OCI-LY1 (cell line): Measurements from ENCODE around the gene FOXD4L3.
"Not testable (repeated sequence)": the region's sequence is repeated elsewhere in the genome, so short reads cannot be mapped to it uniquely, and the experiment has no call there.

Source experiments
- H2AFZ ChIP-seq: fragments of 200-600 bp; sonication (generic), shearing (Covaris generic); 2 replicates; pipeline ENCODE4 v1.6.0; 2014; ENCODE audit warnings: antibody characterized with exemption, mild to moderate bottlenecking, low read length
- H3F3A ChIP-seq: fragments of 200-600 bp; sonication (generic), shearing (Covaris generic); 2 replicates; pipeline ENCODE4 v1.6.0; 2014; ENCODE audit warnings: mild to moderate bottlenecking, antibody characterized with exemption, low read length, moderate library complexity; ENCODE audit not compliant: insufficient read depth
- H3K27ac ChIP-seq: fragments of 200-600 bp; sonication (generic); 2 replicates; pipeline ENCODE4 v1.5.1; 2014; ENCODE audit warnings: low read length, mixed run types, mild to moderate bottlenecking, low read depth; ENCODE audit not compliant: poor library complexity, severe bottlenecking
- H3K27me3 ChIP-seq: fragments of 200-600 bp; sonication (generic); 2 replicates; pipeline ENCODE4 v1.6.0; 2014; ENCODE audit warnings: antibody characterized with exemption, mild to moderate bottlenecking, low read length, moderate library complexity; ENCODE audit not compliant: insufficient read depth
- H3K36me3 ChIP-seq: fragments of 200-600 bp; sonication (generic); 2 replicates; pipeline ENCODE4 v1.6.1; 2014; ENCODE audit warnings: mild to moderate bottlenecking, antibody characterized with exemption, low read length, moderate library complexity, mixed read lengths; ENCODE audit not compliant: insufficient read depth
- H3K4me1 ChIP-seq: fragments of 200-600 bp; sonication (generic); 2 replicates; pipeline ENCODE4 v1.5.1; 2014; ENCODE audit warnings: mild to moderate bottlenecking, low read length, moderate library complexity; ENCODE audit not compliant: insufficient read depth, severe bottlenecking
- H3K4me2 ChIP-seq: fragments of 200-600 bp; sonication (generic), shearing (Covaris generic); 2 replicates; pipeline ENCODE4 v1.6.1; 2014; ENCODE audit warnings: low read length
- H3K4me3 ChIP-seq: fragments of 200-600 bp; sonication (generic); 2 replicates; pipeline ENCODE4 v1.5.1; 2014; ENCODE audit warnings: low read length, low read depth, mild to moderate bottlenecking, mixed read lengths; ENCODE audit not compliant: poor library complexity, severe bottlenecking
- H3K79me2 ChIP-seq: fragments of 200-600 bp; shearing (Covaris generic); 2 replicates; pipeline ENCODE4 v1.6.1; 2016; ENCODE audit warnings: mixed run types, low read length, mixed read lengths; ENCODE audit not compliant: insufficient read depth
- H3K9ac ChIP-seq: fragments of 200-600 bp; sonication (generic), shearing (Covaris generic); 2 replicates; pipeline ENCODE4 v1.6.1; 2014; ENCODE audit warnings: mild to moderate bottlenecking, low read length, mixed read lengths
- H3K9me2 ChIP-seq: fragments of 200-600 bp; sonication (generic), shearing (Covaris generic); 2 replicates; pipeline ENCODE4 v1.6.1; 2014; ENCODE audit warnings: low read depth, mild to moderate bottlenecking, low read length, mixed read lengths
- H3K9me3 ChIP-seq: fragments of 200-600 bp; shearing (Covaris generic); 2 replicates; pipeline ENCODE4 v1.6.1; 2014; ENCODE audit warnings: low read length, mixed read lengths
- H4K20me1 ChIP-seq: fragments of 200-600 bp; sonication (generic), shearing (Covaris generic); 2 replicates; pipeline ENCODE4 v1.6.0; 2016; ENCODE audit warnings: mild to moderate bottlenecking, low read length; ENCODE audit not compliant: insufficient read depth

Gene FOXD4L3

GRCh38 chr9:68307654-68308053 is 5.0 kb downstream of the FOXD4L3 start:
- H3K4me2 ChIP-seq, H2AFZ ChIP-seq, H3K79me2 ChIP-seq, H3K9ac ChIP-seq, H3K4me3 ChIP-seq, H3K27me3 ChIP-seq, H4K20me1 ChIP-seq, H3K9me3 ChIP-seq, H3K27ac ChIP-seq, H3F3A ChIP-seq, H3K36me3 ChIP-seq, H3K4me1 ChIP-seq, H3K9me2 ChIP-seq: not testable (repeated sequence)

GRCh38 chr9:68311208-68311607 is 8.5 kb downstream of the FOXD4L3 start:
- not testable (repeated sequence) for H3K9ac ChIP-seq, H3K4me2 ChIP-seq, H3K4me1 ChIP-seq, H2AFZ ChIP-seq, H3K79me2 ChIP-seq, H3K9me3 ChIP-seq, H3K36me3 ChIP-seq, H3F3A ChIP-seq, H4K20me1 ChIP-seq, H3K27ac ChIP-seq, H3K9me2 ChIP-seq, H3K27me3 ChIP-seq, H3K4me3 ChIP-seq

GRCh38 chr9:68318209-68318608 is 15.5 kb downstream of the FOXD4L3 start:
- H3K27me3 ChIP-seq, H3K36me3 ChIP-seq, H3K79me2 ChIP-seq, H4K20me1 ChIP-seq, H3K4me2 ChIP-seq, H3K27ac ChIP-seq, H2AFZ ChIP-seq, H3K4me3 ChIP-seq, H3F3A ChIP-seq, H3K9me2 ChIP-seq, H3K9me3 ChIP-seq, H3K4me1 ChIP-seq, H3K9ac ChIP-seq: not testable (repeated sequence)

GRCh38 chr9:68323749-68324148 is 21.1 kb downstream of the FOXD4L3 start:
- not testable (repeated sequence) for H3K9me2 ChIP-seq, H3K79me2 ChIP-seq, H3K27ac ChIP-seq, H3K9me3 ChIP-seq, H3K9ac ChIP-seq, H3K4me1 ChIP-seq, H3K4me3 ChIP-seq, H3K36me3 ChIP-seq, H3K27me3 ChIP-seq, H3K4me2 ChIP-seq, H3F3A ChIP-seq, H2AFZ ChIP-seq, H4K20me1 ChIP-seq

GRCh38 chr9:68324518-68324917 is 21.9 kb downstream of the FOXD4L3 start:
- not testable (repeated sequence) for H3K27ac ChIP-seq, H3K4me2 ChIP-seq, H3K9me2 ChIP-seq, H3K9me3 ChIP-seq, H4K20me1 ChIP-seq, H3K4me1 ChIP-seq, H3K36me3 ChIP-seq, H3K9ac ChIP-seq, H3F3A ChIP-seq, H2AFZ ChIP-seq, H3K4me3 ChIP-seq, H3K27me3 ChIP-seq, H3K79me2 ChIP-seq

GRCh38 chr9:68329106-68329505 is 26.4 kb downstream of the FOXD4L3 start:
- not testable (repeated sequence) for H3K4me3 ChIP-seq, H3K4me1 ChIP-seq, H3F3A ChIP-seq, H3K27ac ChIP-seq, H3K9me3 ChIP-seq, H3K9ac ChIP-seq, H3K79me2 ChIP-seq, H4K20me1 ChIP-seq, H3K4me2 ChIP-seq, H3K9me2 ChIP-seq, H2AFZ ChIP-seq, H3K36me3 ChIP-seq, H3K27me3 ChIP-seq

- not testable (repeated sequence) for H3F3A ChIP-seq, H3K9me2 ChIP-seq, H3K4me2 ChIP-seq, H3K9ac ChIP-seq, H3K27me3 ChIP-seq, H3K79me2 ChIP-seq, H2AFZ ChIP-seq, H4K20me1 ChIP-seq, H3K4me3 ChIP-seq, H3K4me1 ChIP-seq, H3K27ac ChIP-seq, H3K9me3 ChIP-seq, H3K36me3 ChIP-seq
Observed at GRCh38 chr9:68330531-68331173, 28.0 kb downstream of the FOXD4L3 start.

GRCh38 chr9:68332122-68332521 is 29.5 kb downstream of the FOXD4L3 start:
- not testable (repeated sequence) for H3F3A ChIP-seq, H3K27ac ChIP-seq, H3K4me2 ChIP-seq, H3K27me3 ChIP-seq, H3K9me2 ChIP-seq, H3K9ac ChIP-seq, H3K36me3 ChIP-seq, H3K9me3 ChIP-seq, H3K4me3 ChIP-seq, H3K4me1 ChIP-seq, H3K79me2 ChIP-seq, H2AFZ ChIP-seq, H4K20me1 ChIP-seq
